K562 (cell line): ENCODE results near the gene BMP6. TPM values are rescaled to one million over a fixed set of nuclear protein-coding genes. Genes with fewer than 3 reads are reported as not detected.
A peak's percentile ranks its signal among the peaks of the same experiment; 100 is the strongest.

ENCODE experiments used
- ATAC-seq: fragments of 200-7000 bp; cut with Tn5 transposase; 3 replicates; pipeline ENCODE4 v1.9.1; 2020; ENCODE audit warnings: moderate library complexity
- BruUV-seq: library from RNA; stranded (reverse); fragments of 400-500 nt; replicated peaks from 2 replicates; lab custom pipeline; 2021; lab: Mats Ljungman, UMichigan
- CTCF ChIA-PET: fragments of 300-600 bp; formaldehyde crosslinking; extraction: SDS; loops from one replicate; lab custom pipeline; 2021; ENCODE audit warnings: low intra/inter-chr PET ratio; lab: Yijun Ruan, JAX
- POLR2A ChIA-PET: fragments of 300-600, 350-650 bp; sonication (Branson Sonifier 250); formaldehyde crosslinking; extraction: SDS; loops from one replicate; lab custom pipeline; 2021; ENCODE audit warnings: antibody characterized with exemption, inconsistent platforms; lab: Yijun Ruan, JAX
- DNase-seq, 4 experiments: peaks; one replicate each; pipeline versions ENCODE4 v3.0.0 to v3.0.0-alpha.2; 2011 to 2018; ENCODE audit warnings: low spot score in 3 of 4, mixed read lengths in 3 of 4; ENCODE audit errors: extremely low read depth in 1 of 4
- FAIRE-seq: peaks from 2 replicates; lab custom pipeline; 2011; peaks lifted over from hg19 to GRCh38; lab: Jason Lieb, UNC
- H2AFZ ChIP-seq: 2 replicates; pipeline ENCODE4 v1.6.0; 2011; ENCODE audit warnings: low read depth, low read length, control low read depth, inconsistent platforms
- H3K27ac ChIP-seq: fragments of 200-600 bp; 3 replicates; pipeline ENCODE4 v1.8.0; 2011; ENCODE audit warnings: low read depth, mild to moderate bottlenecking, control low read depth, inconsistent platforms, low read length, moderate library complexity, mixed read lengths; ENCODE audit errors: extremely low read depth
- H3K27me3 ChIP-seq, 2 experiments: fragments of 300-600 bp in 1 of 2; 2 replicates in 1 of 2; 3 replicates in 1 of 2; pipeline versions ENCODE4 v1.6.0 to v1.8.0; 2011; ENCODE audit warnings: inconsistent platforms in 2 of 2, low read length in 2 of 2, mild to moderate bottlenecking in 1 of 2, mixed read lengths in 1 of 2, moderate library complexity in 1 of 2; ENCODE audit not compliant: control insufficient read depth in 2 of 2, insufficient read depth in 2 of 2
- H3K36me3 ChIP-seq: fragments of 300-600 bp; 3 replicates; pipeline ENCODE4 v1.8.0; 2011; ENCODE audit warnings: mild to moderate bottlenecking, low read length, inconsistent platforms; ENCODE audit not compliant: control insufficient read depth, insufficient read depth
- H3K4me1 ChIP-seq, 2 experiments: fragments of 200-600 bp in 1 of 2; replicated peaks in 1 of 2; 2 replicates in 1 of 2; 3 replicates in 1 of 2; pipeline versions ENCODE4 v1.5.1 to v1.8.0; 2011; ENCODE audit warnings: inconsistent platforms in 2 of 2, low read length in 2 of 2, mild to moderate bottlenecking in 1 of 2, mixed read lengths in 1 of 2, moderate library complexity in 1 of 2; ENCODE audit not compliant: control insufficient read depth in 2 of 2, insufficient read depth in 2 of 2
- H3K4me2 ChIP-seq: 2 replicates; pipeline ENCODE4 v1.6.1; 2011; ENCODE audit warnings: low read length, control low read depth, inconsistent platforms, mixed read lengths; ENCODE audit not compliant: insufficient read depth
- H3K4me3 ChIP-seq: fragments of 200-600 bp; sonication (generic), shearing (Covaris generic); 2 replicates; pipeline ENCODE4 v1.5.1; 2016; ENCODE audit warnings: control low read depth, inconsistent platforms
- H3K79me2 ChIP-seq: fragments of 200-600 bp; 3 replicates; pipeline ENCODE4 v1.8.0; 2011; ENCODE audit warnings: low read length, inconsistent platforms; ENCODE audit not compliant: control insufficient read depth, insufficient read depth
- H3K9ac ChIP-seq, 2 experiments: 2 replicates each; pipeline versions ENCODE4 v1.6.0 to v1.6.1; 2011; ENCODE audit warnings: low read depth in 2 of 2, low read length in 2 of 2, control low read depth in 1 of 2, inconsistent platforms in 1 of 2, mild to moderate bottlenecking in 1 of 2, mixed read lengths in 1 of 2; ENCODE audit not compliant: insufficient read depth in 1 of 2
- H3K9me1 ChIP-seq: one replicate; pipeline ENCODE4 v1.6.0; 2011; ENCODE audit warnings: inconsistent platforms, mild to moderate bottlenecking, low read length, moderate library complexity; ENCODE audit not compliant: control insufficient read depth, insufficient read depth
- H3K9me3 ChIP-seq: replicated peaks from 2 replicates; pipeline ENCODE4 v1.5.1; 2011; ENCODE audit warnings: low read depth, low read length, inconsistent platforms; ENCODE audit not compliant: control insufficient read depth, insufficient read depth
- H4K20me1 ChIP-seq: replicated peaks from 2 replicates; pipeline ENCODE4 v1.6.1; 2011; ENCODE audit warnings: low read length, inconsistent platforms, mixed read lengths; ENCODE audit not compliant: control insufficient read depth, insufficient read depth
- GTF2A2 ChIP-seq: IDR thresholded peaks from 2 replicates; pipeline ENCODE4 v1.6.1; 2016; ENCODE audit warnings: mild to moderate bottlenecking, missing genetic modification characterization, missing compliant biosample characterization
- HNRNPL ChIP-seq: fragments of 200-400 bp; formaldehyde crosslinking; IDR thresholded peaks from 2 replicates; pipeline ENCODE4 v1.6.1; 2017; ENCODE audit warnings: low read depth, mild to moderate bottlenecking, low read length
- MAFK ChIP-seq: IDR thresholded peaks from 2 replicates; pipeline ENCODE4 v1.6.1; 2011; ENCODE audit warnings: low read length, improper control_type of control experiment
- RAD21 ChIP-seq, 2 experiments: fragments of 250-450 bp in 1 of 2; fragments of 450-650 bp in 1 of 2; sonication (Bioruptor Pico) in 1 of 2; formaldehyde crosslinking in 1 of 2; IDR thresholded peaks in 1 of 2; conservative IDR thresholded peaks in 1 of 2; 2 replicates each; pipeline versions ENCODE4 v1.4.0 to v1.8.0; 2020 to 2022; ENCODE audit warnings: mild to moderate bottlenecking in 2 of 2, moderate library complexity in 1 of 2
- SREBF2 ChIP-seq: sonication (generic); formaldehyde crosslinking; IDR thresholded peaks from 2 replicates; pipeline ENCODE4 v1.4.0; 2020; ENCODE audit warnings: mild to moderate bottlenecking, missing genetic modification reagents
- TAF9B ChIP-seq: fragments of 450-650 bp; IDR thresholded peaks from 2 replicates; pipeline ENCODE4 v1.6.1; 2018; ENCODE audit warnings: mild to moderate bottlenecking; ENCODE audit not compliant: partially characterized antibody
- U2AF1 ChIP-seq: fragments of 200-400 bp; formaldehyde crosslinking; optimal IDR thresholded peaks from 2 replicates; pipeline ENCODE3; 2017; ENCODE audit warnings: mild to moderate bottlenecking, low read depth, low read length, moderate library complexity
- ZNF431 ChIP-seq: sonication (generic); formaldehyde crosslinking; IDR thresholded peaks from 2 replicates; pipeline ENCODE4 v1.8.0; 2022; ENCODE audit warnings: mild to moderate bottlenecking, missing genetic modification reagents
- WGBS: fragments of 100-300 bp; shearing (Covaris generic); methylation state at CpG from one replicate; pipeline ENCODE4 v1.1.6; 2016; ENCODE audit warnings: low coverage, mixed read lengths; ENCODE audit not compliant: insufficient coverage; ENCODE audit errors: missing lambda C conversion rate; 5-methylcytosine and 5-hydroxymethylcytosine counted together
- in situ Hi-C: fragments of 300-500 bp; cut with MboI; formaldehyde crosslinking; loops from 4 replicates; pipeline ENCODE4 v1.15.0; 2018; ENCODE audit warnings: inconsistent platforms, mixed read lengths
- intact Hi-C: fragments of 100-400 bp; cut with micrococcal nuclease; formaldehyde crosslinking; loops from 2 replicates; pipeline ENCODE4 v1.14.2; 2022
- polyA plus RNA-seq, 8 experiments: library from polyadenylated mRNA; depleted of rRNA in 4 of 8; stranded (reverse) in 5 of 8; unstranded in 3 of 8; fragments of >200 nt; fragmentation: Nextera tagmentation in 2 of 8; fragmentation: Illumina TruSeq in 1 of 8; extraction: Ambion mirVana in 2 of 8; extraction: Trizol in 1 of 8; gene quantifications; 2 replicates each; pipeline versions ENCODE4 v1.2.1 to v1.2.3, GENCODE V29; 2011 to 2014; ENCODE audit warnings: inconsistent platforms in 1 of 8, missing spikeins in 1 of 8
- total RNA-seq, 7 experiments: library from RNA; depleted of rRNA in 6 of 7; stranded (reverse); fragments of >200 nt in 6 of 7; fragmentation: Illumina TruSeq in 2 of 7; extraction: Trizol in 2 of 7; gene quantifications; 2 replicates each; pipeline versions ENCODE4 v1.2.1 to v1.2.3, GENCODE V29; 2011 to 2021; ENCODE audit warnings: low replicate concordance in 1 of 7
- TF ChIP-seq, protein P1 (sequence below), 2 experiments: fragments of 450-650 bp; IDR thresholded peaks; 2 replicates each; pipeline ENCODE4 v1.6.1; 2018; ENCODE audit warnings: mild to moderate bottlenecking in 2 of 2, low read depth in 1 of 2; ENCODE audit not compliant: partially characterized antibody in 2 of 2
- TF ChIP-seq, protein P2 (sequence below), 3 experiments: IDR thresholded peaks in 2 of 3; conservative IDR thresholded peaks in 1 of 3; 2 replicates each; pipeline ENCODE4 v1.5.1; 2011 to 2012; ENCODE audit warnings: low read length in 3 of 3, mild to moderate bottlenecking in 3 of 3, control low read depth in 2 of 3, improper control_type of control experiment in 1 of 3, inconsistent platforms in 1 of 3, low read depth in 1 of 3, mixed read lengths in 1 of 3, moderate library complexity in 1 of 3; ENCODE audit not compliant: insufficient read depth in 2 of 3
- TF ChIP-seq, protein P3 (sequence below), 2 experiments: fragments of 450-650 bp; conservative IDR thresholded peaks; 2 replicates each; pipeline ENCODE4 v1.6.1; 2017; ENCODE audit warnings: mild to moderate bottlenecking in 2 of 2, moderate library complexity in 2 of 2
- TF ChIP-seq, protein P4 (sequence below): sonication (generic); formaldehyde crosslinking; IDR thresholded peaks from 2 replicates; pipeline ENCODE4 v1.8.1; 2023; ENCODE audit warnings: mild to moderate bottlenecking, missing genetic modification reagents

The BMP6 gene
- total and polyA plus RNA-seq, 9 of the 15 experiments (the other 6 are each of a cell fraction or from before 2014, with no cell fraction given), result 0.01 to 0.13 (median 0.06) TPM; not detected in 3

DNA sequence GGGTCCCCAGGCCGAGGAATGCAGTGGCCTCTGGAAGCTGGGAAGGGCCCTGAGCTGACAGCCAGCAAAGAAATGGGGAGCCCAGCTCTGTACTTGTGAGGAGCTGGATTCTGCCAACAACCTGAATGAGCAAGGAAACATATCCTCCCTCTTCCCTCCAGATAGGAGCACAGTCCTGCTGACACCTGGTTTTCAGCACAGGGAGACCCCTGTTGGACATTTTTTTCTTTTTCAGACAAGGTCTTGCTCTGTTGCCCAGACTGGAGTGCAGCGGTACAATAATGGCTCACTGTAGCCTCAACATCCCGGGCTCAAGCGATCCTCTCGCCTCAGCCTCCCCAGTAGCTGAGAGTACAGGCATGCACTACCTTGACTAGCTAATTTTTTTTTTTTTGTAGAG, 21.5 kb downstream of the BMP6 start:
- H4K20me1 ChIP-seq, result no peaks in the 10 kb centered on the region
- ATAC-seq (peak; percentile 64; the same call in 2 of the 3 replicates), FAIRE-seq (no peak), DNase-seq (no peak)
- ChIA-PET CTCF (no interaction called here), POLR2A (interaction anchor here (0.7 kb wide), 1 partner anchor 1590 kb away, joined by 3 read pairs; no protein-coding TSS in a partner anchor)
- H3K27me3 ChIP-seq, result peaks cover 38 to 55% of the 10 kb centered on the region in 2 experiments
- H3K27ac ChIP-seq, result no peak overlapping the region
- BruUV-seq, result no TSS peak
- intact Hi-C loops (no loop called here), in situ Hi-C loops (no loop called here)
- H3K79me2 ChIP-seq, result no peaks in the 10 kb centered on the region
- no peaks in the 10 kb centered on the region for H3K36me3 ChIP-seq
- H2AFZ ChIP-seq, result no peak overlapping the region
- no peak overlapping the region for H3K4me2 ChIP-seq
- no peak overlapping the region for H3K4me3 ChIP-seq
- no peaks in the 10 kb centered on the region for H3K9me3 ChIP-seq
- no peaks in the 10 kb centered on the region for H3K4me1 ChIP-seq
- TF ChIP-seq SREBF2 (CRISPR knock-in tag), result no peak
- TF ChIP-seq, protein P1, sequence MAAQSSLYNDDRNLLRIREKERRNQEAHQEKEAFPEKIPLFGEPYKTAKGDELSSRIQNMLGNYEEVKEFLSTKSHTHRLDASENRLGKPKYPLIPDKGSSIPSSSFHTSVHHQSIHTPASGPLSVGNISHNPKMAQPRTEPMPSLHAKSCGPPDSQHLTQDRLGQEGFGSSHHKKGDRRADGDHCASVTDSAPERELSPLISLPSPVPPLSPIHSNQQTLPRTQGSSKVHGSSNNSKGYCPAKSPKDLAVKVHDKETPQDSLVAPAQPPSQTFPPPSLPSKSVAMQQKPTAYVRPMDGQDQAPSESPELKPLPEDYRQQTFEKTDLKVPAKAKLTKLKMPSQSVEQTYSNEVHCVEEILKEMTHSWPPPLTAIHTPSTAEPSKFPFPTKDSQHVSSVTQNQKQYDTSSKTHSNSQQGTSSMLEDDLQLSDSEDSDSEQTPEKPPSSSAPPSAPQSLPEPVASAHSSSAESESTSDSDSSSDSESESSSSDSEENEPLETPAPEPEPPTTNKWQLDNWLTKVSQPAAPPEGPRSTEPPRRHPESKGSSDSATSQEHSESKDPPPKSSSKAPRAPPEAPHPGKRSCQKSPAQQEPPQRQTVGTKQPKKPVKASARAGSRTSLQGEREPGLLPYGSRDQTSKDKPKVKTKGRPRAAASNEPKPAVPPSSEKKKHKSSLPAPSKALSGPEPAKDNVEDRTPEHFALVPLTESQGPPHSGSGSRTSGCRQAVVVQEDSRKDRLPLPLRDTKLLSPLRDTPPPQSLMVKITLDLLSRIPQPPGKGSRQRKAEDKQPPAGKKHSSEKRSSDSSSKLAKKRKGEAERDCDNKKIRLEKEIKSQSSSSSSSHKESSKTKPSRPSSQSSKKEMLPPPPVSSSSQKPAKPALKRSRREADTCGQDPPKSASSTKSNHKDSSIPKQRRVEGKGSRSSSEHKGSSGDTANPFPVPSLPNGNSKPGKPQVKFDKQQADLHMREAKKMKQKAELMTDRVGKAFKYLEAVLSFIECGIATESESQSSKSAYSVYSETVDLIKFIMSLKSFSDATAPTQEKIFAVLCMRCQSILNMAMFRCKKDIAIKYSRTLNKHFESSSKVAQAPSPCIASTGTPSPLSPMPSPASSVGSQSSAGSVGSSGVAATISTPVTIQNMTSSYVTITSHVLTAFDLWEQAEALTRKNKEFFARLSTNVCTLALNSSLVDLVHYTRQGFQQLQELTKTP (IDR thresholded peaks at IDR 0.05; ENCODE audit: low read depth in 1 of 2, partially characterized antibody in 2 of 2), result no peak
- no peak for TF ChIP-seq HNRNPL
- no peak for TF ChIP-seq GTF2A2 (tag)
- TF ChIP-seq RAD21 (CRISPR knock-in tag; conservative IDR thresholded peaks at IDR 0.05 in 1 of 2, IDR thresholded peaks at IDR 0.05 in 1 of 2), result peak in 1 of 2 experiments; percentile 48; a peak in 2 of 4 replicates
- no peak for TF ChIP-seq TAF9B
- no peak for TF ChIP-seq MAFK
- TF ChIP-seq, protein P2, sequence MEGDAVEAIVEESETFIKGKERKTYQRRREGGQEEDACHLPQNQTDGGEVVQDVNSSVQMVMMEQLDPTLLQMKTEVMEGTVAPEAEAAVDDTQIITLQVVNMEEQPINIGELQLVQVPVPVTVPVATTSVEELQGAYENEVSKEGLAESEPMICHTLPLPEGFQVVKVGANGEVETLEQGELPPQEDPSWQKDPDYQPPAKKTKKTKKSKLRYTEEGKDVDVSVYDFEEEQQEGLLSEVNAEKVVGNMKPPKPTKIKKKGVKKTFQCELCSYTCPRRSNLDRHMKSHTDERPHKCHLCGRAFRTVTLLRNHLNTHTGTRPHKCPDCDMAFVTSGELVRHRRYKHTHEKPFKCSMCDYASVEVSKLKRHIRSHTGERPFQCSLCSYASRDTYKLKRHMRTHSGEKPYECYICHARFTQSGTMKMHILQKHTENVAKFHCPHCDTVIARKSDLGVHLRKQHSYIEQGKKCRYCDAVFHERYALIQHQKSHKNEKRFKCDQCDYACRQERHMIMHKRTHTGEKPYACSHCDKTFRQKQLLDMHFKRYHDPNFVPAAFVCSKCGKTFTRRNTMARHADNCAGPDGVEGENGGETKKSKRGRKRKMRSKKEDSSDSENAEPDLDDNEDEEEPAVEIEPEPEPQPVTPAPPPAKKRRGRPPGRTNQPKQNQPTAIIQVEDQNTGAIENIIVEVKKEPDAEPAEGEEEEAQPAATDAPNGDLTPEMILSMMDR (IDR thresholded peaks at IDR 0.05 in 2 of 3, conservative IDR thresholded peaks at IDR 0.05 in 1 of 3; ENCODE audit: insufficient read depth in 2 of 3, low read depth in 1 of 3, low read length in 3 of 3), result peak in 2 of 3 experiments; percentile 8 to 37; a peak in 2 of 6 replicates
- TF ChIP-seq, protein P3, sequence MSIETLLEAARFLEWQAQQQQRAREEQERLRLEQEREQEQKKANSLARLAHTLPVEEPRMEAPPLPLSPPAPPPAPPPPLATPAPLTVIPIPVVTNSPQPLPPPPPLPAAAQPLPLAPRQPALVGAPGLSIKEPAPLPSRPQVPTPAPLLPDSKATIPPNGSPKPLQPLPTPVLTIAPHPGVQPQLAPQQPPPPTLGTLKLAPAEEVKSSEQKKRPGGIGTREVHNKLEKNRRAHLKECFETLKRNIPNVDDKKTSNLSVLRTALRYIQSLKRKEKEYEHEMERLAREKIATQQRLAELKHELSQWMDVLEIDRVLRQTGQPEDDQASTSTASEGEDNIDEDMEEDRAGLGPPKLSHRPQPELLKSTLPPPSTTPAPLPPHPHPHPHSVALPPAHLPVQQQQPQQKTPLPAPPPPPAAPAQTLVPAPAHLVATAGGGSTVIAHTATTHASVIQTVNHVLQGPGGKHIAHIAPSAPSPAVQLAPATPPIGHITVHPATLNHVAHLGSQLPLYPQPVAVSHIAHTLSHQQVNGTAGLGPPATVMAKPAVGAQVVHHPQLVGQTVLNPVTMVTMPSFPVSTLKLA (conservative IDR thresholded peaks at IDR 0.05), result no peak
- no peak for TF ChIP-seq ZNF431
- no peak for TF ChIP-seq U2AF1
- TF ChIP-seq, protein P4, sequence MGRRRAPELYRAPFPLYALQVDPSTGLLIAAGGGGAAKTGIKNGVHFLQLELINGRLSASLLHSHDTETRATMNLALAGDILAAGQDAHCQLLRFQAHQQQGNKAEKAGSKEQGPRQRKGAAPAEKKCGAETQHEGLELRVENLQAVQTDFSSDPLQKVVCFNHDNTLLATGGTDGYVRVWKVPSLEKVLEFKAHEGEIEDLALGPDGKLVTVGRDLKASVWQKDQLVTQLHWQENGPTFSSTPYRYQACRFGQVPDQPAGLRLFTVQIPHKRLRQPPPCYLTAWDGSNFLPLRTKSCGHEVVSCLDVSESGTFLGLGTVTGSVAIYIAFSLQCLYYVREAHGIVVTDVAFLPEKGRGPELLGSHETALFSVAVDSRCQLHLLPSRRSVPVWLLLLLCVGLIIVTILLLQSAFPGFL (CRISPR knock-in tag), result no peak
- H3K9ac ChIP-seq, result no peak overlapping the region
- no peaks in the 10 kb centered on the region for H3K9me1 ChIP-seq
- 1% methylated on average over 5 of the region's 5 CpGs for WGBS
